OCI-LY7 (cell line): ENCODE data around the gene HEXB. TPM values are rescaled to one million over a fixed set of nuclear protein-coding genes. Genes with fewer than 3 reads are reported as not detected.

ENCODE experiments used
- BruUV-seq: library from RNA; stranded (reverse); fragments of 400-500 nt; replicated peaks from 2 replicates; lab custom pipeline; 2021; lab: Mats Ljungman, UMichigan
- CTCF ChIA-PET: fragments of 300-600 bp; sonication (Branson Sonifier 250); formaldehyde crosslinking; loops from one replicate; lab custom pipeline; 2022; ENCODE audit warnings: antibody characterized with exemption; ENCODE audit not compliant: unreplicated experiment; lab: Charles Lee
- POLR2A ChIA-PET: fragments of 300-600 bp; sonication (Branson Sonifier 250); formaldehyde crosslinking; loops from one replicate; lab custom pipeline; 2022; ENCODE audit warnings: antibody characterized with exemption; lab: Charles Lee
- DNase-seq: peaks from one replicate; pipeline ENCODE4 v3.0.0-alpha.2; 2015; ENCODE audit warnings: low spot score
- H2AFZ ChIP-seq: fragments of 200-600 bp; sonication (generic), shearing (Covaris generic); 2 replicates; pipeline ENCODE4 v1.6.1; 2014; ENCODE audit warnings: mild to moderate bottlenecking, antibody characterized with exemption, low read length, moderate library complexity
- H3K27ac ChIP-seq: fragments of 200-600 bp; sonication (generic); 2 replicates; pipeline ENCODE4 v1.5.1; 2014; ENCODE audit warnings: mixed run types, low read depth, mild to moderate bottlenecking, moderate library complexity, low read length, inconsistent platforms; ENCODE audit not compliant: poor library complexity, severe bottlenecking
- H3K36me3 ChIP-seq: fragments of 200-600 bp; sonication (generic); 2 replicates; pipeline ENCODE4 v1.6.1; 2014; ENCODE audit warnings: mild to moderate bottlenecking, antibody characterized with exemption, low read length, moderate library complexity, mixed read lengths; ENCODE audit not compliant: insufficient read depth
- H3K4me1 ChIP-seq: fragments of 200-600 bp; sonication (generic); 2 replicates; pipeline ENCODE4 v1.5.1; 2014; ENCODE audit warnings: mild to moderate bottlenecking, low read length; ENCODE audit not compliant: insufficient read depth, poor library complexity, severe bottlenecking
- H3K4me2 ChIP-seq: fragments of 200-600 bp; sonication (generic); 2 replicates; pipeline ENCODE4 v1.6.1; 2014; ENCODE audit warnings: mild to moderate bottlenecking, low read length
- H3K4me3 ChIP-seq: fragments of 200-600 bp; sonication (generic); 2 replicates; pipeline ENCODE4 v1.5.1; 2014; ENCODE audit warnings: mild to moderate bottlenecking, low read depth, low read length; ENCODE audit not compliant: poor library complexity, severe bottlenecking
- H3K79me2 ChIP-seq: fragments of 200-600 bp; sonication (generic); 2 replicates; pipeline ENCODE4 v1.6.1; 2016; ENCODE audit warnings: low read depth, mild to moderate bottlenecking, low read length, moderate library complexity, mixed read lengths; ENCODE audit not compliant: insufficient read depth
- H3K9me2 ChIP-seq: fragments of 200-600 bp; sonication (generic); 2 replicates; pipeline ENCODE4 v1.6.1; 2016; ENCODE audit warnings: mild to moderate bottlenecking, low read length, mixed read lengths; ENCODE audit not compliant: insufficient read depth
- H3K9me3 ChIP-seq: fragments of 200-600 bp; sonication (generic); 2 replicates; pipeline ENCODE4 v1.6.1; 2014; ENCODE audit warnings: mild to moderate bottlenecking, mixed run types, low read length, mixed read lengths
- H4K20me1 ChIP-seq: fragments of 200-600 bp; sonication (generic); 2 replicates; pipeline ENCODE4 v1.6.1; 2014; ENCODE audit warnings: mild to moderate bottlenecking, antibody characterized with exemption, low read length, moderate library complexity, mixed read lengths; ENCODE audit not compliant: insufficient read depth
- CTCF ChIP-seq: fragments of 200-600 bp; sonication (generic); conservative IDR thresholded peaks from 2 replicates; pipeline ENCODE4 v1.5.1; 2014; ENCODE audit warnings: mild to moderate bottlenecking, antibody characterized with exemption, low read length, moderate library complexity, mixed read lengths
- EZH2phosphoT487 ChIP-seq: fragments of 200-600 bp; sonication (generic); IDR thresholded peaks from 2 replicates; pipeline ENCODE4 v1.6.1; 2018; ENCODE audit warnings: low read depth, borderline replicate concordance, mild to moderate bottlenecking, mixed run types, antibody characterized with exemption, low read length, moderate library complexity, mixed read lengths
- intact Hi-C: fragments of 100-400 bp; cut with micrococcal nuclease; formaldehyde crosslinking; loops from one replicate; pipeline ENCODE4 v1.10.0; 2022; ENCODE audit not compliant: unreplicated experiment
- total RNA-seq, 2 experiments: library from RNA; depleted of rRNA in 1 of 2; stranded (reverse); fragments of >200 nt in 1 of 2; shearing (Covaris generic) in 1 of 2; gene quantifications; 2 replicates each; pipeline ENCODE4 v1.2.3, GENCODE V29; 2014 to 2022

Gene HEXB
- total RNA-seq, 2 experiments from 2014 or later = 23.8 to 36.2 TPM

- Histone ChIP-seq H3K9me3 (no peaks in the 10 kb centered on the region), H4K20me1 (peaks cover 9% of the 10 kb centered on the region; the same call in 1 of the 2 replicates), H3K36me3 (no peaks in the 10 kb centered on the region), H3K79me2 (peaks cover 14% of the 10 kb centered on the region; the same call in 1 of the 2 replicates), H3K27ac (no peak overlapping the region), H3K4me1 (peaks cover 32% of the 10 kb centered on the region), H3K4me2 (no peak overlapping the region), H3K4me3 (no peak overlapping the region), H2AFZ (peak overlapping the region; percentile 82; the same call in 1 of the 2 replicates), H3K9me2 (no peaks in the 10 kb centered on the region)
- ChIA-PET CTCF (no interaction called here), POLR2A (no interaction called here)
- BruUV-seq = no TSS peak
- TF ChIP-seq EZH2phosphoT487 (no peak), CTCF (no peak)
- intact Hi-C loops = loop anchor here (1.0 to 10.0 kb wide), 2 partner anchors 348 to 741 kb away; no protein-coding TSS in a partner anchor
- no peak for DNase-seq
Observed at GRCh38 chr5:74642543-74642863, 42.5 kb upstream of the HEXB start.

- ChIA-PET CTCF (no interaction called here), POLR2A (interaction anchor here (1.0 to 1.5 kb wide), 2 partner anchors 257 to 700 kb away, joined by 3 read pairs; no protein-coding TSS in a partner anchor)
- Histone ChIP-seq H3K4me2 (no peak overlapping the region), H4K20me1 (peaks cover 9% of the 10 kb centered on the region; the same call in 1 of the 2 replicates), H2AFZ (no peak overlapping the region), H3K36me3 (no peaks in the 10 kb centered on the region), H3K9me2 (no peaks in the 10 kb centered on the region), H3K4me3 (no peak overlapping the region), H3K9me3 (no peaks in the 10 kb centered on the region), H3K4me1 (peaks cover 26% of the 10 kb centered on the region), H3K27ac (no peak overlapping the region), H3K79me2 (peaks cover 14% of the 10 kb centered on the region; the same call in 1 of the 2 replicates)
- TF ChIP-seq EZH2phosphoT487 (no peak), CTCF (no peak)
- no peak for DNase-seq
- intact Hi-C loops = loop anchor here (10.0 kb wide), 1 partner anchor 348 kb away; no protein-coding TSS in a partner anchor
- no TSS peak for BruUV-seq
Observed at GRCh38 chr5:74643111-74643562, 41.9 kb upstream of the HEXB start.

- Histone ChIP-seq H3K9me3 (no peaks in the 10 kb centered on the region), H3K4me3 (no peak overlapping the region), H2AFZ (no peak overlapping the region), H3K4me1 (peaks cover 3% of the 10 kb centered on the region), H4K20me1 (no peaks in the 10 kb centered on the region), H3K36me3 (no peaks in the 10 kb centered on the region), H3K27ac (no peak overlapping the region), H3K4me2 (no peak overlapping the region), H3K9me2 (no peaks in the 10 kb centered on the region), H3K79me2 (no peaks in the 10 kb centered on the region)
- intact Hi-C loops = loop anchor here (5.0 to 10.0 kb wide), 3 partner anchors 352 to 1055 kb away; no protein-coding TSS in a partner anchor
- TF ChIP-seq EZH2phosphoT487 (no peak), CTCF (no peak)
- ChIA-PET CTCF (interaction anchor here (0.6 kb wide), 1 partner anchor 697 kb away, joined by 4 read pairs; no protein-coding TSS in a partner anchor), POLR2A (interaction anchor here (0.6 to 0.7 kb wide), 2 partner anchors 154 to 554 kb away, joined by 3 to 4 read pairs; no protein-coding TSS in a partner anchor)
- DNase-seq = no peak
- BruUV-seq = no TSS peak
Observed at GRCh38 chr5:74647096-74647495, 37.9 kb upstream of the HEXB start.
